Transverse colon (tissue), 3 donors: ENCODE results near the gene TARM1.

ENCODE experiments used
- POLR2A ChIP-seq: fragments of 450-650 bp; IDR thresholded peaks from one replicate; pipeline ENCODE4 v1.6.1; 2016; ENCODE audit warnings: antibody characterized with exemption, mild to moderate bottlenecking, moderate library complexity
- TF ChIP-seq, protein P1 (sequence below), 5 experiments: fragments of 200-600 bp in 3 of 5; fragments of 450-650 bp in 2 of 5; sonication (generic) in 3 of 5; IDR thresholded peaks; 1 replicate in 2 of 5; 2 replicates in 3 of 5; pipeline ENCODE4 v1.5.1; 2016 to 2017; ENCODE audit warnings: antibody characterized with exemption in 5 of 5, inconsistent platforms in 3 of 5, mild to moderate bottlenecking in 2 of 5, moderate library complexity in 1 of 5

DNA sequence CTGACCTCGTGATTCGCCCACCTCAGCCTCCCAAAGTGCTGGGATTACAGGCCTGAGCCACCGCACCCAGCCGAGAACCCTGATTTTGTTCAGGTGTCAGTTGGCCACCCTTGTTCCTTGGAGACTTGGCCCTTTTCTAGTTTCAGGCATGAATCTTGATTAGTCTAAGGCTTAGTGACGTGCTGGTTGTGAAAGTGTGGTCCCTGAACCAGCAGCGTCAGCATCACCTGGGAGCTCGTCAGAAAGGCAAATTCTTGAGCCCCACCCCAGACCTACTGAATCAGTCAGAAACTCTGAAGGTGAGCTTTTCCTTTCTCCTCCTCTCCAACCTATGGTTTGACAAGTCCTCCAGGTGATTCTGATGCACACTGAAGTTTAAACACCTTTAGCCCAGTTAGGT lies 54.5 kb downstream of the TARM1 start:
- no peak for TF ChIP-seq POLR2A
- TF ChIP-seq, protein P1, sequence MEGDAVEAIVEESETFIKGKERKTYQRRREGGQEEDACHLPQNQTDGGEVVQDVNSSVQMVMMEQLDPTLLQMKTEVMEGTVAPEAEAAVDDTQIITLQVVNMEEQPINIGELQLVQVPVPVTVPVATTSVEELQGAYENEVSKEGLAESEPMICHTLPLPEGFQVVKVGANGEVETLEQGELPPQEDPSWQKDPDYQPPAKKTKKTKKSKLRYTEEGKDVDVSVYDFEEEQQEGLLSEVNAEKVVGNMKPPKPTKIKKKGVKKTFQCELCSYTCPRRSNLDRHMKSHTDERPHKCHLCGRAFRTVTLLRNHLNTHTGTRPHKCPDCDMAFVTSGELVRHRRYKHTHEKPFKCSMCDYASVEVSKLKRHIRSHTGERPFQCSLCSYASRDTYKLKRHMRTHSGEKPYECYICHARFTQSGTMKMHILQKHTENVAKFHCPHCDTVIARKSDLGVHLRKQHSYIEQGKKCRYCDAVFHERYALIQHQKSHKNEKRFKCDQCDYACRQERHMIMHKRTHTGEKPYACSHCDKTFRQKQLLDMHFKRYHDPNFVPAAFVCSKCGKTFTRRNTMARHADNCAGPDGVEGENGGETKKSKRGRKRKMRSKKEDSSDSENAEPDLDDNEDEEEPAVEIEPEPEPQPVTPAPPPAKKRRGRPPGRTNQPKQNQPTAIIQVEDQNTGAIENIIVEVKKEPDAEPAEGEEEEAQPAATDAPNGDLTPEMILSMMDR (IDR thresholded peaks at IDR 0.05), result no peak
